Hepatocyte (in vitro differentiated cells): ENCODE data around the gene FBRSL1. TPM values are rescaled to one million over a fixed set of nuclear protein-coding genes. Genes with fewer than 3 reads are reported as not detected.

Source experiments
- DNase-seq: peaks from one replicate; pipeline ENCODE4 v3.0.0-alpha.2; 2016; ENCODE audit warnings: low spot score
- H2AFZ ChIP-seq: fragments of 200-600 bp; sonication (generic); 2 replicates; pipeline ENCODE4 v1.6.0; 2016; ENCODE audit warnings: antibody characterized with exemption, mild to moderate bottlenecking
- H3K27ac ChIP-seq: fragments of 200-600 bp; sonication (generic); 2 replicates; pipeline ENCODE4 v1.5.1; 2016; ENCODE audit warnings: mild to moderate bottlenecking
- H3K27me3 ChIP-seq: fragments of 200-600 bp; sonication (generic); 2 replicates; pipeline ENCODE4 v1.6.1; 2016
- H3K36me3 ChIP-seq: fragments of 200-600 bp; sonication (generic); replicated peaks from 2 replicates; pipeline ENCODE4 v1.5.1; 2016; ENCODE audit warnings: low read depth; ENCODE audit not compliant: insufficient read depth
- H3K4me1 ChIP-seq: fragments of 200-600 bp; sonication (generic); 2 replicates; pipeline ENCODE4 v1.5.1; 2016; ENCODE audit warnings: mild to moderate bottlenecking, moderate library complexity; ENCODE audit not compliant: insufficient read depth
- H3K4me2 ChIP-seq: fragments of 200-600 bp; sonication (generic); 2 replicates; pipeline ENCODE4 v1.6.0; 2016
- H3K4me3 ChIP-seq: fragments of 200-600 bp; sonication (generic); 2 replicates; pipeline ENCODE4 v1.5.1; 2016; ENCODE audit warnings: mild to moderate bottlenecking
- H3K79me2 ChIP-seq: fragments of 200-600 bp; sonication (generic); 2 replicates; pipeline ENCODE4 v1.6.0; 2017; ENCODE audit warnings: mild to moderate bottlenecking
- H3K9me2 ChIP-seq: fragments of 200-600 bp; sonication (generic); replicated peaks from 2 replicates; pipeline ENCODE4 v1.6.0; 2017; ENCODE audit warnings: mild to moderate bottlenecking; ENCODE audit not compliant: insufficient read depth
- H3K9me3 ChIP-seq: fragments of 200-600 bp; sonication (generic); 2 replicates; pipeline ENCODE4 v1.5.1; 2016; ENCODE audit warnings: low read depth, mild to moderate bottlenecking
- H4K20me1 ChIP-seq: fragments of 200-600 bp; sonication (generic); 2 replicates; pipeline ENCODE4 v1.6.0; 2016; ENCODE audit warnings: mild to moderate bottlenecking; ENCODE audit not compliant: insufficient read depth, poor library complexity, severe bottlenecking
- EZH2 ChIP-seq: fragments of 200-600 bp; sonication (generic); IDR thresholded peaks from 2 replicates; pipeline ENCODE4 v1.6.1; 2016; ENCODE audit warnings: antibody characterized with exemption, mild to moderate bottlenecking, borderline replicate concordance
- EZH2phosphoT487 ChIP-seq: fragments of 200-600 bp; sonication (generic); IDR thresholded peaks from one replicate; pipeline ENCODE4 v1.6.1; 2018; ENCODE audit warnings: antibody characterized with exemption, mild to moderate bottlenecking, low read depth, moderate library complexity; ENCODE audit not compliant: unreplicated experiment, severe bottlenecking
- WGBS: methylation state at CpG from one replicate; pipeline ENCODE4 v1.1.6; 2016; ENCODE audit warnings: low lambda C conversion rate; ENCODE audit errors: missing lambda C conversion rate; 5-methylcytosine and 5-hydroxymethylcytosine counted together
- polyA plus RNA-seq: library from polyadenylated mRNA; unstranded; fragments of >200 nt; fragmentation: Nextera tagmentation; extraction: Ambion mirVana; gene quantifications from 2 replicates; pipeline ENCODE4 v1.2.1, GENCODE V29; 2016
- total RNA-seq: library from RNA; depleted of rRNA; stranded (reverse); fragments of >200 nt; gene quantifications from 2 replicates; pipeline ENCODE4 v1.2.3, GENCODE V29; 2014
- TF ChIP-seq, protein P1 (sequence below): fragments of 200-600 bp; sonication (generic); IDR thresholded peaks from 2 replicates; pipeline ENCODE4 v1.5.1; 2016; ENCODE audit warnings: antibody characterized with exemption, mild to moderate bottlenecking; ENCODE audit not compliant: poor library complexity

Gene FBRSL1
- total and polyA plus RNA-seq, 2 experiments from 2014 or later, result 18.5 to 61.1 TPM

DNA sequence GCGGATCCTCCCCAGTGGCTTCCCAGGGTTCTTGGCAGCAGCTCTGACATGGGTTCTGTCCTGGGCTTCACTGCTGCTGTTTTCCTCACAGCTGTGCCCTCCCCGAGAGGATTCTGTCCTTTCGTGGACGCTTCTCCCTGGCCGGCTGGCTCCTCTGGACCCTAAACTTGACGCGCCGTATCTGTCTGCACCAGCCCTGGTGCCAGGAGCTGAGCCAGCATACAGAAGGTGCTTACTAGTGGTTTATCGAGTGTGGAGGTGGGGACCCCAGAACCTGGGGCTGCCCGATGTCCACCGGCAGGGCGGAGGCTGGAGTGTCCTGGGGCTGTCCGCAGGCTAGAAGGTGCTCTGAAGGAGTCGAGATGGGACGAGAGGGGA, 17.2 kb downstream of the FBRSL1 start:
- Histone ChIP-seq H4K20me1 (peaks cover 80% of the 10 kb centered on the region), H2AFZ (no peak overlapping the region), H3K79me2 (peaks cover 60% of the 10 kb centered on the region), H3K4me3 (no peak overlapping the region), H3K9me2 (no peaks in the 10 kb centered on the region), H3K9me3 (no peaks in the 10 kb centered on the region), H3K36me3 (no peaks in the 10 kb centered on the region), H3K27ac (peak overlapping the region; percentile 64), H3K4me1 (peaks cover 28% of the 10 kb centered on the region), H3K27me3 (no peaks in the 10 kb centered on the region), H3K4me2 (peak overlapping the region; percentile 65)
- WGBS, result 90% methylated on average over 15 of the region's 15 CpGs
- no peak for TF ChIP-seq EZH2
- no peak for TF ChIP-seq EZH2phosphoT487
- TF ChIP-seq, protein P1, sequence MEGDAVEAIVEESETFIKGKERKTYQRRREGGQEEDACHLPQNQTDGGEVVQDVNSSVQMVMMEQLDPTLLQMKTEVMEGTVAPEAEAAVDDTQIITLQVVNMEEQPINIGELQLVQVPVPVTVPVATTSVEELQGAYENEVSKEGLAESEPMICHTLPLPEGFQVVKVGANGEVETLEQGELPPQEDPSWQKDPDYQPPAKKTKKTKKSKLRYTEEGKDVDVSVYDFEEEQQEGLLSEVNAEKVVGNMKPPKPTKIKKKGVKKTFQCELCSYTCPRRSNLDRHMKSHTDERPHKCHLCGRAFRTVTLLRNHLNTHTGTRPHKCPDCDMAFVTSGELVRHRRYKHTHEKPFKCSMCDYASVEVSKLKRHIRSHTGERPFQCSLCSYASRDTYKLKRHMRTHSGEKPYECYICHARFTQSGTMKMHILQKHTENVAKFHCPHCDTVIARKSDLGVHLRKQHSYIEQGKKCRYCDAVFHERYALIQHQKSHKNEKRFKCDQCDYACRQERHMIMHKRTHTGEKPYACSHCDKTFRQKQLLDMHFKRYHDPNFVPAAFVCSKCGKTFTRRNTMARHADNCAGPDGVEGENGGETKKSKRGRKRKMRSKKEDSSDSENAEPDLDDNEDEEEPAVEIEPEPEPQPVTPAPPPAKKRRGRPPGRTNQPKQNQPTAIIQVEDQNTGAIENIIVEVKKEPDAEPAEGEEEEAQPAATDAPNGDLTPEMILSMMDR, result no peak
- no peak for DNase-seq

DNA sequence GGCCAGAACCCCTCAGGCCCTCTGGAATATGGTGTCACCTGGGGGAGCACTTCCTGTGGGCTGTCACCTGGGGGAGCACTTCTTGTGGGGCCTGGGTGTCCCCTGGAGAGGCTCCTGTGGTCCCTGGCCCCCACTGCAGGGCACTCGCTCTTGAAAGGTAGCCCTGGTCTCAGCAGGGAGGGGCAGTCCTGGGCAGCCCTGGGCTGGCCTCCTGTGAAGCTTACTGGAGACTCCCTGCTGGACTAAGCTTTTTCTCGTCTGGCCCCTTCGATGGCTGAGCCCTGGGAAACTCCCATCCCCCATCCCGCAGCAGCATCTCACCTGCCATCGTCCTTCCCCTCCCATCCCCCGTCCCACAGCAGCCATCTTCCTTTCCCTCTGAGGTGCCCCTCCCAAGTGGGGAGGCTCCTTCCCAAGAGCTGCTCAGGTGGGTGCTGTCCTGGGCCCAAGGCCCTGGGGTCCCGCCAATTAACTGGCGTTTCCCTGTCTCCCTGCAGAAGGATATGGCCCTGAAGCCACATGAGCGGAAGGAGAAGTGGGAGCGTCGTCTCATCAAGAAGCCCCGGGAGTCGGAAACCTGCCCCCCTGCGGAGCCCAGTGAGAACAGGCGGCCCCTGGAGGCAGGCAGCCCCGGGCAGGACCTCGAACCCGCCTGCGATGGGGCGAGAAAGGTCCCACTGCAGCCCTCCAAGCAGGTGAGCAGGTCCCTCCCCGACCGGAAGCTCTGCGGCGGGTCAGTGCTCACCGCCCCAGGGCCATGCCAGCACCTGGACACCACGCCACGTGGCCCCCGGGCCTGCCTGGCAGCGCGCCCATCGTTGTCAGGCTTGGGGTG, 17.9 kb downstream of the FBRSL1 start:
- WGBS, result 95% methylated on average over 31 of the region's 31 CpGs
- no peaks in the 10 kb centered on the region for H3K9me3 ChIP-seq
- H3K27me3 ChIP-seq, result no peaks in the 10 kb centered on the region
- peaks cover 28% of the 10 kb centered on the region for H3K4me1 ChIP-seq
- no peak overlapping the region for H2AFZ ChIP-seq
- H3K27ac ChIP-seq, result no peak overlapping the region
- H3K36me3 ChIP-seq, result no peaks in the 10 kb centered on the region
- H3K4me3 ChIP-seq, result no peak overlapping the region
- TF ChIP-seq EZH2phosphoT487, result no peak
- no peak for TF ChIP-seq EZH2
- TF ChIP-seq, protein P1, result no peak
- H3K79me2 ChIP-seq, result peaks cover 55% of the 10 kb centered on the region
- no peak overlapping the region for H3K4me2 ChIP-seq
- no peak for DNase-seq
- peaks cover 75% of the 10 kb centered on the region for H4K20me1 ChIP-seq
- no peaks in the 10 kb centered on the region for H3K9me2 ChIP-seq

DNA sequence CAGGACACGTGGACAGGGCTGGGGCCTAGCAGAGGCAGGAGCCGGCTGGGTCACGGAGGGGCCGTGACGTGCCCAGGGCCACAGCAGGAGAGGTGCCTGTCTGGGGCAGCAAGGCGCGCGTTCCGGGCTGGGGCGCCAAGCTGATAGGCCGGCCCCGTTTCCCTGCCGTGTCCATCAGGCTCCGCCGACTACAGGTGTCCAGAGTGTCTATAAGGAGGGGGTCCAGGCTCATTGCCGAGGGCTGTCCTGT, 18.5 kb downstream of the FBRSL1 start:
- no peak for DNase-seq
- TF ChIP-seq EZH2 (no peak), EZH2phosphoT487 (no peak)
- TF ChIP-seq, protein P1, result no peak
- Histone ChIP-seq H3K27me3 (no peaks in the 10 kb centered on the region), H3K4me3 (no peak overlapping the region), H3K9me3 (no peaks in the 10 kb centered on the region), H3K4me1 (peaks cover 28% of the 10 kb centered on the region), H3K36me3 (no peaks in the 10 kb centered on the region), H3K9me2 (no peaks in the 10 kb centered on the region), H3K27ac (no peak overlapping the region), H4K20me1 (peaks cover 69% of the 10 kb centered on the region), H3K4me2 (no peak overlapping the region), H3K79me2 (peaks cover 49% of the 10 kb centered on the region), H2AFZ (no peak overlapping the region)
- 96% methylated on average over 16 of the region's 16 CpGs for WGBS
